ENCODE data around the gene ELP5.

ELP5 gene

DNA sequence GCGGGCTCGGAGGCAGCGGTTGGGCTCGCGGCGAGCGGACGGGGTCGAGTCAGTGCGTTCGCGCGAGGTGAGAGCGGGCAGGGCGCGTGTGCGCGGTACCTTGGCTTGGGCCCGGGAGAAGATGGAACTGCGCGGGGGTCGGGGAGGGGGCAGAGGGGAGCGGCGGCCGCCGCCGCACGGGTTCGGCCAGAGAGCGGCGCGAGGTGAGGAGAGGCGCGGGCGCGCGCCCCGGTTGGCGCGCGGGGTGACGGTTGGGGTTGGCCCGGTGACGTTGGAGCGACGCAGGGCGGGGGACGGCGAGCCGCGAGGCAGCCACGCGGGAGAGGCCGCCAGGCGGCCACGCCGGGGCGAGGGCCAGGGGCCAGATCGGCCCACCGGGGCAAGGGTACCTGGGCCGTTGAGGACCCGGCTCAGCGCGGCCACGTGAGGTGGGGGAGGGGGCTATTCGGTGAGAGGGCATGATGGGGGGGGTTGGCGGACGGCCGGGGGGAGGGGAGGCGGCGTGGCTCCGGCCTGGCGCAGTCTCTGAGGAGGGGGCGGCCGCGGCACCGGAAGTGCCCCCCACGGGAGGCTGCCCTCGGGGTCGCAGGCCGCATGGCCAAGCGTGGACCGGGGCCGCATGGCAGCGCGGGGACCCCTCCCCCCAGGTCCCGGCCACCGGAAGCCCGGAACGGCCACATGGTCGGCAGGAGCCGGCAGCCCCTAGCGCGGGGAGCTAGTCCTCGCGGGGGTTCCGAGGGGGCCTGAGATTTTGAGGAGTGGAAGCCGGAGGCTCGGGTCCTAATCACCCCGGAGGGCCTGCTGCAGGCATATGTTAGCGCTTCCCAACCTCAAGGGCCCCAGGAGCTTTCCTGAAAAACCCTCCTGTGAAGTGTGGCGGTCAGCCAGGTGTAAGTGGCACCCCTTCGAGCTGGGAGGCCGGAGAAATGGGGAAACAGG, 55.9 kb downstream of the ELP5 start:
- H3K4me3 ChIP-seq (ENCODE audit: severe bottlenecking) = peak overlapping the region; percentile 93
- H3K27me3 ChIP-seq (ENCODE audit: insufficient read depth, poor library complexity, severe bottlenecking) = no peaks in the 10 kb centered on the region
- H3K4me1 ChIP-seq (ENCODE audit: insufficient read depth, poor library complexity, severe bottlenecking) = peaks cover 8% of the 10 kb centered on the region
- H3K27ac ChIP-seq (ENCODE audit: poor library complexity, severe bottlenecking) = peak overlapping the region; percentile 94
- peaks cover 45% of the 10 kb centered on the region for H3K36me3 ChIP-seq (ENCODE audit: low read depth)
- no peaks in the 10 kb centered on the region for H3K9me3 ChIP-seq (ENCODE audit: severe bottlenecking)
- ATAC-seq (ENCODE audit: low read depth) = no peak
- TF ChIP-seq, protein P1, sequence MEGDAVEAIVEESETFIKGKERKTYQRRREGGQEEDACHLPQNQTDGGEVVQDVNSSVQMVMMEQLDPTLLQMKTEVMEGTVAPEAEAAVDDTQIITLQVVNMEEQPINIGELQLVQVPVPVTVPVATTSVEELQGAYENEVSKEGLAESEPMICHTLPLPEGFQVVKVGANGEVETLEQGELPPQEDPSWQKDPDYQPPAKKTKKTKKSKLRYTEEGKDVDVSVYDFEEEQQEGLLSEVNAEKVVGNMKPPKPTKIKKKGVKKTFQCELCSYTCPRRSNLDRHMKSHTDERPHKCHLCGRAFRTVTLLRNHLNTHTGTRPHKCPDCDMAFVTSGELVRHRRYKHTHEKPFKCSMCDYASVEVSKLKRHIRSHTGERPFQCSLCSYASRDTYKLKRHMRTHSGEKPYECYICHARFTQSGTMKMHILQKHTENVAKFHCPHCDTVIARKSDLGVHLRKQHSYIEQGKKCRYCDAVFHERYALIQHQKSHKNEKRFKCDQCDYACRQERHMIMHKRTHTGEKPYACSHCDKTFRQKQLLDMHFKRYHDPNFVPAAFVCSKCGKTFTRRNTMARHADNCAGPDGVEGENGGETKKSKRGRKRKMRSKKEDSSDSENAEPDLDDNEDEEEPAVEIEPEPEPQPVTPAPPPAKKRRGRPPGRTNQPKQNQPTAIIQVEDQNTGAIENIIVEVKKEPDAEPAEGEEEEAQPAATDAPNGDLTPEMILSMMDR (IDR thresholded peaks at IDR 0.05; ENCODE audit: poor library complexity, severe bottlenecking) = no peak
- DNase-seq (ENCODE audit: low spot score) = no peak

DNA sequence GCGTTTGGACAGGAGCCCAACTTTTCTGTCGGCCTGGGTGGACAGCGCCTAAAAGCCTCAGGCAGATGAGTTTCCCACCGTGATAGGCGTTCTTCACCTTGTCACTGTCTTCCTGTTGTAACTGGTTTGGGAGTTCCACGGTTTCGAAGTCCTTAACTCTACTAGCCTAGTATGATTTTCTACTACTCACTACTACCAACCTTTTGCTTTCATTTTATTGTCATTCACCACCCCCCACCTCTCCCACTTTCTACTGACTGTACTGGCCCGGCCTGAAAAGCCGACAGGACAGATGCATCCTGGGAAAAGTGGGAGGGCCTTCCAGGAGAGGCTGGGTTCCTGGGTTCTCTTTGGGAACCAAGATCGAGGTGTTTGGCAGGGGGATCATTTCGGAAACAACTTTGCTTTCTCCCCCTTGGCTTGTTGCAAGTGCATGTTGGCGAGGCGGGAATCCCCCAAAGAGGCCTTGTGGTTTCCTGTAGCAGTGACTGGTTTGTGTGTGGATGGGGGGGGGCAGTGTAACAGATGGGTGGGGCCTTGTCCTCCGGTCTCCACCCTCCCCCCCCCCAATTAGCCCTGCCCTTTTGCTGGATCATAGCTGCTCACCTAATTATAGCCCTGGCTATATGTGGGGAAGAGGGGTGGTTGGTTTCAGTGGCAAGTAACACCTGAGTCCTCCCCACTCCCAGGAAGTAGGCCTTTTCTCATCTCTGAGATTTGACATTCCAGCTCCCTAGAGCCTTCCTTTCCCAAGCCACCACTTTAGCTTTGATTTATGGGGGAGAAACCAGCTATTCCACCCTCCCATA, 56.8 kb downstream of the ELP5 start:
- DNase-seq (ENCODE audit: low spot score) (no peak), ATAC-seq (ENCODE audit: low read depth) (peak; percentile 31)
- H3K36me3 ChIP-seq (ENCODE audit: low read depth) = peaks cover 54% of the 10 kb centered on the region
- H3K4me1 ChIP-seq (ENCODE audit: insufficient read depth, poor library complexity, severe bottlenecking) = peaks cover 8% of the 10 kb centered on the region
- H3K4me3 ChIP-seq (ENCODE audit: severe bottlenecking) = peak overlapping the region; percentile 93
- TF ChIP-seq, protein P1 (IDR thresholded peaks at IDR 0.05; ENCODE audit: poor library complexity, severe bottlenecking) = no peak
- no peaks in the 10 kb centered on the region for H3K9me3 ChIP-seq (ENCODE audit: severe bottlenecking)
- H3K27me3 ChIP-seq (ENCODE audit: insufficient read depth, poor library complexity, severe bottlenecking) = no peaks in the 10 kb centered on the region
- H3K27ac ChIP-seq (ENCODE audit: poor library complexity, severe bottlenecking) = peak overlapping the region; percentile 94
